Liver (tissue), 9 donors: Measurements from ENCODE around the gene BICRA. TPM values are rescaled to one million over a fixed set of nuclear protein-coding genes. Genes with fewer than 3 reads are reported as not detected.

Experiments
- DNase-seq: peaks from one replicate; pipeline ENCODE4 v3.0.0-alpha.2; 2017; ENCODE audit warnings: low spot score
- H3K27ac ChIP-seq, 2 donors: one replicate each; pipeline ENCODE4 v1.7.0; 2013; ENCODE audit warnings: inconsistent platforms in 2 of 2, low read length in 2 of 2, control low read depth in 1 of 2, low read depth in 1 of 2, mild to moderate bottlenecking in 1 of 2
- H3K27me3 ChIP-seq, 4 donors: one replicate each; pipeline versions ENCODE4 v1.6.1 to v1.7.0; 2013; ENCODE audit warnings: low read length in 3 of 4, inconsistent platforms in 1 of 4, mild to moderate bottlenecking in 1 of 4, moderate library complexity in 1 of 4; ENCODE audit not compliant: control insufficient read depth in 4 of 4, insufficient read depth in 4 of 4
- H3K36me3 ChIP-seq, 4 donors: one replicate each; pipeline versions ENCODE4 v1.6.1 to v1.7.0; 2013; ENCODE audit warnings: low read length in 3 of 4, mild to moderate bottlenecking in 3 of 4, low read depth in 1 of 4, moderate library complexity in 1 of 4; ENCODE audit not compliant: control insufficient read depth in 4 of 4, insufficient read depth in 3 of 4
- H3K4me1 ChIP-seq, 4 donors: one replicate each; pipeline versions ENCODE4 v1.6.1 to v1.7.0; 2013; ENCODE audit warnings: low read length in 3 of 4, mild to moderate bottlenecking in 3 of 4, moderate library complexity in 1 of 4; ENCODE audit not compliant: control insufficient read depth in 4 of 4, insufficient read depth in 4 of 4
- H3K4me3 ChIP-seq, 3 donors: one replicate each; pipeline versions ENCODE4 v1.6.1 to v1.7.0; 2013; ENCODE audit warnings: low read length in 3 of 3, control low read depth in 1 of 3, low read depth in 1 of 3, mild to moderate bottlenecking in 1 of 3
- H3K9ac ChIP-seq, 2 donors: one replicate each; pipeline ENCODE4 v1.7.0; 2013; ENCODE audit warnings: low read length in 2 of 2, mild to moderate bottlenecking in 2 of 2, moderate library complexity in 2 of 2, control low read depth in 1 of 2, low read depth in 1 of 2
- H3K9me3 ChIP-seq, 4 donors: one replicate each; pipeline versions ENCODE4 v1.6.1 to v1.7.0; 2013; ENCODE audit warnings: low read length in 3 of 4; ENCODE audit not compliant: control insufficient read depth in 4 of 4
- CTCF ChIP-seq: fragments of 150-350 bp; IDR thresholded peaks from 2 replicates; pipeline ENCODE4 v1.5.1; 2017; ENCODE audit warnings: improper control_type of control experiment, low read depth, low read length; ENCODE audit not compliant: missing input control
- EGR1 ChIP-seq, 2 donors: IDR thresholded peaks; 2 replicates each; pipeline ENCODE4 v1.6.1; 2016 to 2018; ENCODE audit warnings: antibody characterized with exemption in 2 of 2, low read depth in 2 of 2
- FOXA1 ChIP-seq: IDR thresholded peaks from 2 replicates; pipeline ENCODE4 v1.6.1; 2016; ENCODE audit warnings: antibody characterized with exemption
- FOXA2 ChIP-seq: IDR thresholded peaks from 2 replicates; pipeline ENCODE4 v1.6.1; 2016; ENCODE audit warnings: antibody characterized with exemption
- GABPA ChIP-seq, 2 donors: IDR thresholded peaks in 1 of 2; conservative IDR thresholded peaks in 1 of 2; 2 replicates each; pipeline ENCODE4 v1.6.1; 2016; ENCODE audit warnings: antibody characterized with exemption in 2 of 2, mild to moderate bottlenecking in 1 of 2, moderate library complexity in 1 of 2
- HNF4A ChIP-seq, 2 donors: conservative IDR thresholded peaks; 2 replicates each; pipeline ENCODE4 v1.6.1; 2016; ENCODE audit warnings: antibody characterized with exemption in 2 of 2, mild to moderate bottlenecking in 2 of 2
- HNF4G ChIP-seq: IDR thresholded peaks from 2 replicates; pipeline ENCODE4 v1.6.1; 2016; ENCODE audit warnings: antibody characterized with exemption
- MAX ChIP-seq: IDR thresholded peaks from 2 replicates; pipeline ENCODE4 v1.6.1; 2016; ENCODE audit warnings: antibody characterized with exemption
- RAD21 ChIP-seq, 2 donors: IDR thresholded peaks; 2 replicates each; pipeline ENCODE4 v1.6.1; 2016; ENCODE audit warnings: antibody characterized with exemption in 2 of 2, mild to moderate bottlenecking in 2 of 2
- RXRA ChIP-seq, 2 donors: IDR thresholded peaks; 2 replicates each; pipeline ENCODE4 v1.6.1; 2017 to 2018; ENCODE audit warnings: antibody characterized with exemption in 2 of 2, mild to moderate bottlenecking in 1 of 2
- SP1 ChIP-seq: IDR thresholded peaks from 2 replicates; pipeline ENCODE4 v1.6.1; 2018; ENCODE audit warnings: antibody characterized with exemption, mild to moderate bottlenecking
- TAF1 ChIP-seq: conservative IDR thresholded peaks from 2 replicates; pipeline ENCODE4 v1.6.1; 2016; ENCODE audit warnings: antibody characterized with exemption, mild to moderate bottlenecking
- YY1 ChIP-seq: IDR thresholded peaks from 2 replicates; pipeline ENCODE4 v1.6.1; 2016; ENCODE audit warnings: antibody characterized with exemption, mild to moderate bottlenecking
- WGBS: extraction: QIAGEN DNeasy Blood & Tissue Kit; methylation state at CpG from one replicate; pipeline ENCODE4 v1.1.7; 2013; 5-methylcytosine and 5-hydroxymethylcytosine counted together
- polyA plus RNA-seq, 2 donors: library from polyadenylated mRNA; stranded (reverse) in 1 of 2; unstranded in 1 of 2; fragments of 200-250 nt in 1 of 2; fragments of >200 nt in 1 of 2; fragmentation: Nextera tagmentation in 1 of 2; extraction: Ambion mirVana in 1 of 2; gene quantifications; one replicate each; pipeline versions ENCODE4 v1.2.1 to v1.2.3, GENCODE V29; 2013 to 2015
- total RNA-seq, 2 donors: library from RNA; depleted of rRNA; stranded (reverse); fragments of >200 nt; gene quantifications; one replicate each; pipeline ENCODE4 v1.2.3, GENCODE V29; 2014
- TF ChIP-seq, protein P1 (sequence below): IDR thresholded peaks from 2 replicates; pipeline ENCODE4 v1.6.1; 2016; ENCODE audit warnings: antibody characterized with exemption, mild to moderate bottlenecking
- TF ChIP-seq, protein P2 (sequence below): IDR thresholded peaks from 2 replicates; pipeline ENCODE4 v1.6.1; 2016; ENCODE audit warnings: antibody characterized with exemption
- TF ChIP-seq, protein P3 (sequence below): IDR thresholded peaks from 2 replicates; pipeline ENCODE4 v1.6.1; 2016; ENCODE audit warnings: antibody characterized with exemption
- donor health status: healthy.
- donor health status: healthy.
- donor health status: healthy.
- donor health status: healthy.
- donor health status: healthy.

The BICRA gene
- total and polyA plus RNA-seq, 4 donors: 0.63 to 8.9 (median 3.0) TPM

GRCh38 chr19:47719047-47719859 is 110.3 kb downstream of the BICRA start:
- no peak for TF ChIP-seq FOXA1
- TF ChIP-seq HNF4G: no peak
- TF ChIP-seq, protein P1, sequence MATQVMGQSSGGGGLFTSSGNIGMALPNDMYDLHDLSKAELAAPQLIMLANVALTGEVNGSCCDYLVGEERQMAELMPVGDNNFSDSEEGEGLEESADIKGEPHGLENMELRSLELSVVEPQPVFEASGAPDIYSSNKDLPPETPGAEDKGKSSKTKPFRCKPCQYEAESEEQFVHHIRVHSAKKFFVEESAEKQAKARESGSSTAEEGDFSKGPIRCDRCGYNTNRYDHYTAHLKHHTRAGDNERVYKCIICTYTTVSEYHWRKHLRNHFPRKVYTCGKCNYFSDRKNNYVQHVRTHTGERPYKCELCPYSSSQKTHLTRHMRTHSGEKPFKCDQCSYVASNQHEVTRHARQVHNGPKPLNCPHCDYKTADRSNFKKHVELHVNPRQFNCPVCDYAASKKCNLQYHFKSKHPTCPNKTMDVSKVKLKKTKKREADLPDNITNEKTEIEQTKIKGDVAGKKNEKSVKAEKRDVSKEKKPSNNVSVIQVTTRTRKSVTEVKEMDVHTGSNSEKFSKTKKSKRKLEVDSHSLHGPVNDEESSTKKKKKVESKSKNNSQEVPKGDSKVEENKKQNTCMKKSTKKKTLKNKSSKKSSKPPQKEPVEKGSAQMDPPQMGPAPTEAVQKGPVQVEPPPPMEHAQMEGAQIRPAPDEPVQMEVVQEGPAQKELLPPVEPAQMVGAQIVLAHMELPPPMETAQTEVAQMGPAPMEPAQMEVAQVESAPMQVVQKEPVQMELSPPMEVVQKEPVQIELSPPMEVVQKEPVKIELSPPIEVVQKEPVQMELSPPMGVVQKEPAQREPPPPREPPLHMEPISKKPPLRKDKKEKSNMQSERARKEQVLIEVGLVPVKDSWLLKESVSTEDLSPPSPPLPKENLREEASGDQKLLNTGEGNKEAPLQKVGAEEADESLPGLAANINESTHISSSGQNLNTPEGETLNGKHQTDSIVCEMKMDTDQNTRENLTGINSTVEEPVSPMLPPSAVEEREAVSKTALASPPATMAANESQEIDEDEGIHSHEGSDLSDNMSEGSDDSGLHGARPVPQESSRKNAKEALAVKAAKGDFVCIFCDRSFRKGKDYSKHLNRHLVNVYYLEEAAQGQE: no peak
- TF ChIP-seq, protein P2, sequence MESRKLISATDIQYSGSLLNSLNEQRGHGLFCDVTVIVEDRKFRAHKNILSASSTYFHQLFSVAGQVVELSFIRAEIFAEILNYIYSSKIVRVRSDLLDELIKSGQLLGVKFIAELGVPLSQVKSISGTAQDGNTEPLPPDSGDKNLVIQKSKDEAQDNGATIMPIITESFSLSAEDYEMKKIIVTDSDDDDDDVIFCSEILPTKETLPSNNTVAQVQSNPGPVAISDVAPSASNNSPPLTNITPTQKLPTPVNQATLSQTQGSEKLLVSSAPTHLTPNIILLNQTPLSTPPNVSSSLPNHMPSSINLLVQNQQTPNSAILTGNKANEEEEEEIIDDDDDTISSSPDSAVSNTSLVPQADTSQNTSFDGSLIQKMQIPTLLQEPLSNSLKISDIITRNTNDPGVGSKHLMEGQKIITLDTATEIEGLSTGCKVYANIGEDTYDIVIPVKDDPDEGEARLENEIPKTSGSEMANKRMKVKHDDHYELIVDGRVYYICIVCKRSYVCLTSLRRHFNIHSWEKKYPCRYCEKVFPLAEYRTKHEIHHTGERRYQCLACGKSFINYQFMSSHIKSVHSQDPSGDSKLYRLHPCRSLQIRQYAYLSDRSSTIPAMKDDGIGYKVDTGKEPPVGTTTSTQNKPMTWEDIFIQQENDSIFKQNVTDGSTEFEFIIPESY: no peak
- no peak for TF ChIP-seq HNF4A (conservative IDR thresholded peaks at IDR 0.05)
- no peak for TF ChIP-seq MAX
- no peak for TF ChIP-seq FOXA2
- TF ChIP-seq CTCF: no peak
- TF ChIP-seq, protein P3, sequence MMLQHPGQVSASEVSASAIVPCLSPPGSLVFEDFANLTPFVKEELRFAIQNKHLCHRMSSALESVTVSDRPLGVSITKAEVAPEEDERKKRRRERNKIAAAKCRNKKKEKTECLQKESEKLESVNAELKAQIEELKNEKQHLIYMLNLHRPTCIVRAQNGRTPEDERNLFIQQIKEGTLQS: no peak
- TF ChIP-seq SP1: no peak
- no peak for TF ChIP-seq YY1
- no peak for TF ChIP-seq EGR1 (IDR thresholded peaks at IDR 0.05; ENCODE audit: low read depth in 2 of 2)
- TF ChIP-seq TAF1: no peak
- no peak for TF ChIP-seq RXRA (IDR thresholded peaks at IDR 0.05)
- TF ChIP-seq GABPA (IDR thresholded peaks at IDR 0.05 in 1 of 2, conservative IDR thresholded peaks at IDR 0.05 in 1 of 2): no peak
- TF ChIP-seq RAD21 (IDR thresholded peaks at IDR 0.05): no peak
- Histone ChIP-seq H3K9me3 (no peaks in the 10 kb centered on the region), H3K9ac (no peak overlapping the region), H3K4me1 (no peaks in the 10 kb centered on the region), H3K27me3 (peaks cover 0 to 2% (median 0%) of the 10 kb centered on the region in 4 donors), H3K27ac (peak overlapping the region; percentile 65 to 66), H3K4me3 (no peak overlapping the region), H3K36me3 (peaks cover 0 to 3% (median 0%) of the 10 kb centered on the region in 4 donors)
- WGBS: 63% methylated on average over 26 of the region's 26 CpGs
- DNase-seq: no peak
